GM21717 (cell line): ENCODE results near the gene BMX.

Source experiments
- ATAC-seq: cut with Tn5 transposase; IDR thresholded peaks from one replicate; pipeline ENCODE4 v1.9.1; 2021; ENCODE audit warnings: mild to moderate bottlenecking, moderate library complexity; ENCODE audit not compliant: unreplicated experiment

BMX gene

GRCh38 chrX:15567886-15568616, 67.4 kb downstream of the BMX start:
- no peak for ATAC-seq

GRCh38 chrX:15570145-15570544, 69.5 kb downstream of the BMX start:
- no peak for ATAC-seq

GRCh38 chrX:15574017-15574416, 73.4 kb downstream of the BMX start:
- no peak for ATAC-seq

- no peak for ATAC-seq
Observed at GRCh38 chrX:15576019-15576418, 75.4 kb downstream of the BMX start.

- no peak for ATAC-seq
Observed at GRCh38 chrX:15579778-15580747, 79.5 kb downstream of the BMX start.

GRCh38 chrX:15594371-15594770, 93.8 kb downstream of the BMX start:
- ATAC-seq, result no peak

GRCh38 chrX:15598026-15598425, 97.4 kb downstream of the BMX start:
- ATAC-seq, result no peak

GRCh38 chrX:15599461-15599860, 98.9 kb downstream of the BMX start:
- ATAC-seq, result no peak

- no peak for ATAC-seq
Observed at GRCh38 chrX:15600049-15600448, 99.4 kb downstream of the BMX start.

- ATAC-seq, result no peak
Observed at GRCh38 chrX:15600745-15601144, 100.1 kb downstream of the BMX start, which contains the start of gene ACE2. TSS of gene ACE2 (minus strand) at chrX:15600960. CDS start at chrX:15600911, 49 bp downstream.

GRCh38 chrX:15601932-15602331, 101.3 kb downstream of the BMX start:
- ATAC-seq, result no peak

GRCh38 chrX:15602761-15603160, 102.2 kb downstream of the BMX start:
- no peak for ATAC-seq

- no peak for ATAC-seq
Observed at GRCh38 chrX:15605226-15605625, 104.6 kb downstream of the BMX start.
